HCT116 (cell line): ENCODE results near the gene LIPG. TPM values are rescaled to one million over a fixed set of nuclear protein-coding genes. Genes with fewer than 3 reads are reported as not detected.

ENCODE experiments used
- ATAC-seq: fragments of 200-7000 bp; cut with Tn5 transposase; 2 replicates; pipeline ENCODE4 v1.9.1; 2020; ENCODE audit warnings: mild to moderate bottlenecking, moderate library complexity
- BruUV-seq: library from RNA; stranded (reverse); fragments of 400-500 nt; replicated peaks from 2 replicates; lab custom pipeline; 2021; lab: Mats Ljungman, UMichigan
- CTCF ChIA-PET: fragments of 300-600 bp; sonication (Branson Sonifier 250); formaldehyde crosslinking; loops from one replicate; lab custom pipeline; 2021; ENCODE audit warnings: antibody characterized with exemption; lab: Charles Lee
- POLR2A ChIA-PET: fragments of 300-600, 350-600 bp; sonication (Branson Sonifier 250); formaldehyde crosslinking; loops from one replicate; lab custom pipeline; 2021; ENCODE audit warnings: antibody characterized with exemption; lab: Charles Lee
- RAD21 ChIA-PET, 2 experiments: fragments of 300-600 bp; sonication (Branson Sonifier 250); formaldehyde crosslinking; loops; one replicate each; lab custom pipeline; 2023; ENCODE audit warnings: low total read pairs in 2 of 2; ENCODE audit not compliant: uncharacterized antibody in 2 of 2, unreplicated experiment in 2 of 2, low non-redundant PET in 1 of 2; lab: Charles Lee
- DNase-seq: peaks from one replicate; pipeline ENCODE4 v3.0.0-alpha.2; 2010; ENCODE audit warnings: low read depth, low spot score
- H2AFZ ChIP-seq: fragments of 200-600 bp; shearing (Covaris generic), sonication (generic); 2 replicates; pipeline ENCODE4 v1.6.1; 2017; ENCODE audit warnings: low read depth, mixed run types, mixed read lengths, antibody characterized with exemption, low read length; ENCODE audit not compliant: poor library complexity, severe bottlenecking
- H3K27ac ChIP-seq: 2 replicates; pipeline ENCODE4 v1.5.1; 2012; ENCODE audit warnings: low read depth, low read length
- H3K27me3 ChIP-seq: fragments of 200-600 bp; sonication (generic); 2 replicates; pipeline ENCODE4 v1.6.1; 2016; ENCODE audit warnings: mixed run types, low read length, mixed read lengths; ENCODE audit not compliant: insufficient read depth
- H3K36me3 ChIP-seq, 2 experiments: fragments of 200-500 bp in 1 of 2; fragments of 200-600 bp in 1 of 2; sonication (Bioruptor generic) in 1 of 2; sonication (generic) in 1 of 2; 2 replicates each; pipeline versions ENCODE4 v1.5.1 to v1.6.1; 2014 to 2016; ENCODE audit warnings: low read length in 2 of 2, inconsistent platforms in 1 of 2, mixed read lengths in 1 of 2, mixed run types in 1 of 2; ENCODE audit not compliant: insufficient read depth in 2 of 2, control insufficient read depth in 1 of 2
- H3K4me1 ChIP-seq, 2 experiments: fragments of 200-600 bp in 1 of 2; sonication (generic) in 1 of 2; 2 replicates each; pipeline versions ENCODE4 v1.5.1 to v1.6.1; 2012 to 2017; ENCODE audit warnings: low read length in 2 of 2, inconsistent platforms in 1 of 2, mild to moderate bottlenecking in 1 of 2, mixed read lengths in 1 of 2, mixed run types in 1 of 2, moderate library complexity in 1 of 2; ENCODE audit not compliant: insufficient read depth in 2 of 2, control insufficient read depth in 1 of 2
- H3K4me2 ChIP-seq: fragments of 200-600 bp; sonication (generic); 2 replicates; pipeline ENCODE4 v1.6.1; 2017; ENCODE audit warnings: mixed run types, low read length, mixed read lengths
- H3K4me3 ChIP-seq, 2 experiments: fragments of 200-600 bp in 1 of 2; sonication (generic) in 1 of 2; replicated peaks in 1 of 2; 2 replicates each; pipeline ENCODE4 v1.5.1; 2011 to 2016; ENCODE audit warnings: low read length in 2 of 2, control low read depth in 1 of 2, low read depth in 1 of 2, mild to moderate bottlenecking in 1 of 2, mixed read lengths in 1 of 2, mixed run types in 1 of 2
- H3K79me2 ChIP-seq: fragments of 200-600 bp; sonication (generic); 2 replicates; pipeline ENCODE4 v1.6.1; 2017; ENCODE audit warnings: mild to moderate bottlenecking, mixed run types, low read length, moderate library complexity, mixed read lengths; ENCODE audit not compliant: insufficient read depth
- H3K9ac ChIP-seq: fragments of 200-600 bp; sonication (generic); 2 replicates; pipeline ENCODE4 v1.6.1; 2016; ENCODE audit warnings: low read length, mixed read lengths
- H3K9me2 ChIP-seq: fragments of 200-600 bp; sonication (generic), shearing (Covaris generic); 2 replicates; pipeline ENCODE4 v1.6.1; 2017; ENCODE audit warnings: mixed run types, mild to moderate bottlenecking, moderate library complexity; ENCODE audit not compliant: insufficient read depth
- H3K9me3 ChIP-seq, 2 experiments: fragments of 200-500 bp in 1 of 2; fragments of 200-600 bp in 1 of 2; sonication (Bioruptor generic) in 1 of 2; sonication (generic) in 1 of 2; 2 replicates each; pipeline ENCODE4 v1.6.1; 2014 to 2017; ENCODE audit warnings: low read length in 2 of 2, mixed read lengths in 2 of 2, inconsistent platforms in 1 of 2, low read depth in 1 of 2, mild to moderate bottlenecking in 1 of 2, mixed run types in 1 of 2, moderate library complexity in 1 of 2; ENCODE audit not compliant: control insufficient read depth in 1 of 2, insufficient read depth in 1 of 2
- H4K20me1 ChIP-seq: fragments of 200-600 bp; sonication (generic), shearing (Covaris generic); 2 replicates; pipeline ENCODE4 v1.6.1; 2017; ENCODE audit warnings: mixed run types, mild to moderate bottlenecking, moderate library complexity; ENCODE audit not compliant: insufficient read depth
- CBX3 ChIP-seq: IDR thresholded peaks from 2 replicates; pipeline ENCODE4 v1.6.1; 2012; ENCODE audit warnings: low read depth
- EGR1 ChIP-seq: IDR thresholded peaks from 2 replicates; pipeline ENCODE4 v1.6.1; 2012; ENCODE audit warnings: low read depth
- ELF1 ChIP-seq: IDR thresholded peaks from 2 replicates; pipeline ENCODE4 v1.6.1; 2012; ENCODE audit warnings: low read depth, borderline replicate concordance
- EZH2 ChIP-seq: fragments of 200-600 bp; sonication (generic); IDR thresholded peaks from 2 replicates; pipeline ENCODE4 v1.6.1; 2017; ENCODE audit warnings: antibody characterized with exemption, mixed run types
- POLR2A ChIP-seq: IDR thresholded peaks from 2 replicates; pipeline ENCODE4 v1.7.0; 2011; ENCODE audit warnings: borderline replicate concordance; ENCODE audit not compliant: insufficient read depth, insufficient read length; ENCODE audit errors: extremely low read depth
- POLR2AphosphoS5 ChIP-seq: IDR thresholded peaks from 2 replicates; pipeline ENCODE4 v1.6.1; 2011; ENCODE audit warnings: mild to moderate bottlenecking, low read depth, low read length, moderate library complexity
- SP1 ChIP-seq: IDR thresholded peaks from 2 replicates; pipeline ENCODE4 v1.6.1; 2012; ENCODE audit warnings: low read depth
- ZFX ChIP-seq: fragments of 450-650 bp; IDR thresholded peaks from 2 replicates; pipeline ENCODE4 v1.6.1; 2017
- intact Hi-C: fragments of 100-400 bp; cut with micrococcal nuclease; formaldehyde crosslinking; loops from 2 replicates; pipeline ENCODE4 v1.10.0; 2022
- total RNA-seq: library from RNA; stranded (reverse); gene quantifications from one replicate; pipeline ENCODE4 v1.2.1, GENCODE V29; 2021; ENCODE audit not compliant: unreplicated experiment
- TF ChIP-seq, protein P1 (sequence below), 3 experiments: fragments of 200-600 bp in 1 of 3; sonication (generic) in 1 of 3; IDR thresholded peaks in 2 of 3; conservative IDR thresholded peaks in 1 of 3; 2 replicates each; pipeline ENCODE4 v1.5.1; 2012 to 2017; ENCODE audit warnings: low read depth in 2 of 3, low read length in 2 of 3, antibody characterized with exemption in 1 of 3, borderline replicate concordance in 1 of 3, control low read depth in 1 of 3, mild to moderate bottlenecking in 1 of 3, mixed read lengths in 1 of 3, mixed run types in 1 of 3, moderate library complexity in 1 of 3; ENCODE audit not compliant: insufficient read depth in 1 of 3

Gene LIPG
- total RNA-seq, 1 experiment from 2014 or later = 2.6 TPM

DNA sequence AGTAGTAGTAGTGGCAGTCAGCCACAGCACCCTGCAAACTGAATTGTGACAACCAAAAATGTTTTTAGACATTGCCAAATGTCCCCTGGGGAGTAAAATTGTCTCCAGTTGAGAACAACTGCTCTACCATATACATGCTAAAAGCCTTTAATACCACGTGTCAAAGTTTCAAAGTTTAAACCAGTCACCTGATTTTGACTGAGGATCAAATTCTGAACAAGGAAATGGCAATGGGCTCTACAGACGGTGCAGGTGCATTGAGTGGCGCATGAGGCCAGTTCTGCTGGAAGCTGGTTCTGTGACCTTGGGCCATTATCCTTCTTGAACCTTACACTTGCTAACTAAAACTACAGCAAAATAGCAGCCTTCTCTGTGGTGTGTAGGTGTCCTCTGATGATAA is 85.0 kb downstream of the LIPG start:
- H3K27ac ChIP-seq = no peak overlapping the region
- H3K9me2 ChIP-seq = no peaks in the 10 kb centered on the region
- POLR2A ChIA-PET = no interaction called here
- BruUV-seq = no TSS peak
- ATAC-seq (no peak), DNase-seq (no peak)
- H3K4me2 ChIP-seq = no peak overlapping the region
- H3K9ac ChIP-seq = no peak overlapping the region
- H2AFZ ChIP-seq = no peak overlapping the region
- no peaks in the 10 kb centered on the region for H3K36me3 ChIP-seq
- H3K9me3 ChIP-seq = no peaks in the 10 kb centered on the region
- no peaks in the 10 kb centered on the region for H3K79me2 ChIP-seq
- RAD21 ChIA-PET = no interaction called here
- intact Hi-C loops = no loop called here
- H3K4me1 ChIP-seq = peaks cover 0 to 10% of the 10 kb centered on the region in 2 experiments; a peak in 1 of 4 replicates
- TF ChIP-seq POLR2AphosphoS5 (no peak), ZFX (no peak), EGR1 (no peak), POLR2A (no peak), SP1 (no peak), EZH2 (no peak), ELF1 (no peak), CBX3 (no peak)
- TF ChIP-seq, protein P1, sequence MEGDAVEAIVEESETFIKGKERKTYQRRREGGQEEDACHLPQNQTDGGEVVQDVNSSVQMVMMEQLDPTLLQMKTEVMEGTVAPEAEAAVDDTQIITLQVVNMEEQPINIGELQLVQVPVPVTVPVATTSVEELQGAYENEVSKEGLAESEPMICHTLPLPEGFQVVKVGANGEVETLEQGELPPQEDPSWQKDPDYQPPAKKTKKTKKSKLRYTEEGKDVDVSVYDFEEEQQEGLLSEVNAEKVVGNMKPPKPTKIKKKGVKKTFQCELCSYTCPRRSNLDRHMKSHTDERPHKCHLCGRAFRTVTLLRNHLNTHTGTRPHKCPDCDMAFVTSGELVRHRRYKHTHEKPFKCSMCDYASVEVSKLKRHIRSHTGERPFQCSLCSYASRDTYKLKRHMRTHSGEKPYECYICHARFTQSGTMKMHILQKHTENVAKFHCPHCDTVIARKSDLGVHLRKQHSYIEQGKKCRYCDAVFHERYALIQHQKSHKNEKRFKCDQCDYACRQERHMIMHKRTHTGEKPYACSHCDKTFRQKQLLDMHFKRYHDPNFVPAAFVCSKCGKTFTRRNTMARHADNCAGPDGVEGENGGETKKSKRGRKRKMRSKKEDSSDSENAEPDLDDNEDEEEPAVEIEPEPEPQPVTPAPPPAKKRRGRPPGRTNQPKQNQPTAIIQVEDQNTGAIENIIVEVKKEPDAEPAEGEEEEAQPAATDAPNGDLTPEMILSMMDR (IDR thresholded peaks at IDR 0.05 in 2 of 3, conservative IDR thresholded peaks at IDR 0.05 in 1 of 3; ENCODE audit: borderline replicate concordance in 1 of 3, insufficient read depth in 1 of 3, low read depth in 2 of 3, low read length in 2 of 3) = no peak
- H3K4me3 ChIP-seq = no peak overlapping the region
- CTCF ChIA-PET = no interaction called here
- no peaks in the 10 kb centered on the region for H4K20me1 ChIP-seq
- H3K27me3 ChIP-seq = peaks cover 23% of the 10 kb centered on the region
